Measurements from ENCODE around the gene ATP9A. TPM values are rescaled to one million over a fixed set of nuclear protein-coding genes. Genes with fewer than 3 reads are reported as not detected.

ATP9A gene
- polyA plus RNA-seq, 1 experiment, result 35.3 TPM

- Histone ChIP-seq H3K4me3 (ENCODE audit: low read depth, low read length) (no peak overlapping the region), H3K27ac (ENCODE audit: low read depth, low read length) (no peak overlapping the region), H3K9me3 (ENCODE audit: control insufficient read depth, insufficient read depth, low read length) (no peaks in the 10 kb centered on the region; the same call in 1 of the 2 replicates), H3K27me3 (ENCODE audit: control insufficient read depth, insufficient read depth, low read length) (peaks cover 13% of the 10 kb centered on the region)
- CTCF ChIA-PET, result interaction anchor here (0.6 to 2.1 kb wide), 5 partner anchors 169 to 1003 kb away, joined by 3 to 14 read pairs (median 4); no protein-coding TSS in a partner anchor
- no peak for DNase-seq (ENCODE audit: low read depth, low spot score)
- TF ChIP-seq CTCF (IDR thresholded peaks at IDR 0.05; ENCODE audit: low read depth, low read length), result no peak
- POLR2A ChIA-PET, result no interaction called here
These were observed 28.1 kb upstream of the ATP9A start for GRCh38 chr20:51796340-51796739.

GRCh38 chr20:51792960-51793359 is 24.8 kb upstream of the ATP9A start:
- no peaks in the 10 kb centered on the region for H3K27me3 ChIP-seq (ENCODE audit: control insufficient read depth, insufficient read depth, low read length)
- no peak overlapping the region for H3K4me3 ChIP-seq (ENCODE audit: low read depth, low read length)
- peaks cover 5% of the 10 kb centered on the region for H3K9me3 ChIP-seq (ENCODE audit: control insufficient read depth, insufficient read depth, low read length)
- H3K27ac ChIP-seq (ENCODE audit: low read depth, low read length), result no peak overlapping the region
- CTCF ChIA-PET, result interaction anchor here (0.6 kb wide), 1 partner anchor 102 kb away, joined by 3 read pairs; no protein-coding TSS in a partner anchor
- no peak for DNase-seq (ENCODE audit: low read depth, low spot score)
- POLR2A ChIA-PET, result no interaction called here
- no peak for TF ChIP-seq CTCF (IDR thresholded peaks at IDR 0.05; ENCODE audit: low read depth, low read length)

- no peak for DNase-seq (ENCODE audit: low read depth, low spot score)
- no peak overlapping the region for H3K27ac ChIP-seq (ENCODE audit: low read depth, low read length)
- POLR2A ChIA-PET, result no interaction called here
- CTCF ChIA-PET, result interaction anchor here (1.1 to 1.5 kb wide), 2 partner anchors 8 to 9 kb away, joined by 3 to 5 read pairs; no protein-coding TSS in a partner anchor
- TF ChIP-seq CTCF (IDR thresholded peaks at IDR 0.05; ENCODE audit: low read depth, low read length), result no peak
- H3K9me3 ChIP-seq (ENCODE audit: control insufficient read depth, insufficient read depth, low read length), result peaks cover 5% of the 10 kb centered on the region
- H3K4me3 ChIP-seq (ENCODE audit: low read depth, low read length), result no peak overlapping the region
- H3K27me3 ChIP-seq (ENCODE audit: control insufficient read depth, insufficient read depth, low read length), result no peaks in the 10 kb centered on the region
These were observed 23.4 kb upstream of the ATP9A start for GRCh38 chr20:51791626-51792025.

- ChIA-PET POLR2A (no interaction called here), CTCF (interaction anchor here (1.0 to 1.6 kb wide), 2 partner anchors 9 to 10 kb away, joined by 3 to 5 read pairs; no protein-coding TSS in a partner anchor)
- no peaks in the 10 kb centered on the region for H3K27me3 ChIP-seq (ENCODE audit: control insufficient read depth, insufficient read depth, low read length)
- no peak for DNase-seq (ENCODE audit: low read depth, low spot score)
- no peak overlapping the region for H3K4me3 ChIP-seq (ENCODE audit: low read depth, low read length)
- TF ChIP-seq CTCF (IDR thresholded peaks at IDR 0.05; ENCODE audit: low read depth, low read length), result no peak
- peaks cover 5% of the 10 kb centered on the region for H3K9me3 ChIP-seq (ENCODE audit: control insufficient read depth, insufficient read depth, low read length)
- H3K27ac ChIP-seq (ENCODE audit: low read depth, low read length), result no peak overlapping the region
These were observed 22.1 kb upstream of the ATP9A start for GRCh38 chr20:51790256-51790655.

GRCh38 chr20:51789434-51789833 is 21.2 kb upstream of the ATP9A start:
- H3K4me3 ChIP-seq (ENCODE audit: low read depth, low read length), result no peak overlapping the region
- ChIA-PET CTCF (interaction anchor here (1.0 to 1.6 kb wide), 2 partner anchors 10 to 11 kb away, joined by 3 to 5 read pairs; no protein-coding TSS in a partner anchor), POLR2A (no interaction called here)
- H3K9me3 ChIP-seq (ENCODE audit: control insufficient read depth, insufficient read depth, low read length), result peaks cover 5% of the 10 kb centered on the region
- H3K27ac ChIP-seq (ENCODE audit: low read depth, low read length), result no peak overlapping the region
- no peaks in the 10 kb centered on the region for H3K27me3 ChIP-seq (ENCODE audit: control insufficient read depth, insufficient read depth, low read length)
- no peak for DNase-seq (ENCODE audit: low read depth, low spot score)
- no peak for TF ChIP-seq CTCF (IDR thresholded peaks at IDR 0.05; ENCODE audit: low read depth, low read length)

Data from AG04450 (cell line).